ENCODE results near the gene LAYN.

Gene LAYN, protein sequence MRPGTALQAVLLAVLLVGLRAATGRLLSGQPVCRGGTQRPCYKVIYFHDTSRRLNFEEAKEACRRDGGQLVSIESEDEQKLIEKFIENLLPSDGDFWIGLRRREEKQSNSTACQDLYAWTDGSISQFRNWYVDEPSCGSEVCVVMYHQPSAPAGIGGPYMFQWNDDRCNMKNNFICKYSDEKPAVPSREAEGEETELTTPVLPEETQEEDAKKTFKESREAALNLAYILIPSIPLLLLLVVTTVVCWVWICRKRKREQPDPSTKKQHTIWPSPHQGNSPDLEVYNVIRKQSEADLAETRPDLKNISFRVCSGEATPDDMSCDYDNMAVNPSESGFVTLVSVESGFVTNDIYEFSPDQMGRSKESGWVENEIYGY

DNA sequence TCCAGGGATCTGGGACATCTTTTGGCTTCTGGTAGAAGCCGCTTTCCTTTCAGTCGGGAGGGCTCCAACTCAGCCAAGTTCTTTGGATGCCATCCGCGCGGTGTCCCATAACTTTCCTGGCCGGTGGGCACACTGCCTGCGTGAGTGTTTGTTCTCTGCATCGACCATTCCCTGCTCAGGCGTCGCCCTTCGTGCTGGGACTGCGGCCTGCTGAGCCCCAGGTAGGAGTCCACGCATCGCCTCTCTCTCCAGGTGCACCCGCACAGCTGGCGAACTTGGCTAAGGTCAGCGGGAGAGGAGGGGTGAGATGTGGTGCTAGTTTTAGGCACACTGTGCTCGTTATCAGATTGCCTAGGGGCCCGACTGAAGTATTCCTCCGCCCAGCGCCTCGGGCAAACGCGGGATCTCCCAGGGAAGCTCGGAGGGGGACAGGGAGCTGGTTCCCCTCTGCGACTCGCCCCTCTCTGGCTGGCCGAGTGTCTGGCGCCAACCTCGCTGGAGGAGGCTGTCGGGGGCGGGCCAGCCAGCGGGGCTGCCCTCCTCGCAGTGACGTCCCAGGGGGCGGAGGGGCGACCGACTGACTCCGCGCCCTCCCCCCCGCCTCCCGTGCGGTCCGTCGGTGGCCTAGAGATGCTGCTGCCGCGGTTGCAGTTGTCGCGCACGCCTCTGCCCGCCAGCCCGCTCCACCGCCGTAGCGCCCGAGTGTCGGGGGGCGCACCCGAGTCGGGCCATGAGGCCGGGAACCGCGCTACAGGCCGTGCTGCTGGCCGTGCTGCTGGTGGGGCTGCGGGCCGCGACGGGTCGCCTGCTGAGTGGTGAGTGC lies at the start of gene LAYN:
Gene LAYN (plus strand): TSS at position 607 of the 823 bp plus-strand sequence. CDS start 124 bp downstream, at position 731.
- peak; percentile 29 for DNase-seq

DNA sequence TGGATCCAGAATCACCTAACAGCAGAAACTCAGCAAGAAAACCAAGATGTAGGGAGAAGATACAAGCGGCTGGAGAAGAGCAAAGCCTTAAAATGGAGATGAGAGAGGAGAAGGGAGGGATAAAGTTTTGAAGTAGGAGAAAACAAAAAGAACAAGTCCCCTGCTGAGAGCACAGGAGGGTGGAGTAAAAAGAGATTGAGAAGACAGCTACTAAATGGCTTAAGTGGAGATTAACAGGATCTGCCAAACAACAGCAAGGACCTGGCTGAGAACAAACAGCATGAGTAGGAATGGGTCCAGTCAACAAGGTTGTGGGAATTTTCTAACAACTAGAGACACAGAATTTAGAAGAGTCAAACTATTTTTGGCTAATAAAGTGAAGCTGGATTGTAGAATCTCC lies 46.5 kb upstream of the LAYN start:
- no peak for DNase-seq

DNA sequence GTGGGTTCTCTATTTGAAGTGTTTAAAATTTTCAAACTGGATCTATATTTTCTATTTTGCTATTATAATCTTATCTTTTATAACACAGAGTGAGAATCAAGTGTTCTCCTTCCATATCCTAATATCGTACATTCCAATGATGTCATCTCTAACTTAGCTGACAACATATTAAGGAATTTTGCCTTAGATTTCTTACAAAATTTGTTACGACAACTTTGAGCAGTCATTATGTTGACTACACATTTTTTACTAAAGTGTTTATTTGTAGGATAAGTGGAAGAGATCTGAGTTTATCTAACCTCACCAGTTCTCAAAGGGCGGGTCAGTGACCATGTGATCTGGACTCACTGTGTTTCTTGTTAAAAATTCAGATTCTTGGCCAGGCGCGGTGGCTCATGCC lies 41.0 kb upstream of the LAYN start:
- no peak for DNase-seq

DNA sequence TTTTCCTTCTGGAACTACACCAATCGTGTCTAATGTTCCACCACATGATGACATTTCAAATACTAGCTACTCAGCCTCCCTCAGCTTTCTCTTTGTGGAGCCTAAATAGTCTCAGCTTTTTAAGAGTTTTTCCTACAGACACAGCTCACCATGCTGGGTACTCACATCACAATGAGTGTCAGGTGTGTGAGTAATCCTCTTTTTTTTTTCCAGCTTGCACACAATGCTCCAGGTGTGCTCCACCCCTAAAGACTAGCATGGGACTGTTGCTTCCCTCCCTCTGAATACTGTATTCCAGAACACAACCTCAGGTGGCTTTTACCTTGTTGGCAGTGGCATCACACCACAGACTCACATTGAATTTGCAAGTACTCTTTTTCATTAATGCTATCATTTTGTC lies 40.0 kb upstream of the LAYN start:
- no peak for DNase-seq

DNA sequence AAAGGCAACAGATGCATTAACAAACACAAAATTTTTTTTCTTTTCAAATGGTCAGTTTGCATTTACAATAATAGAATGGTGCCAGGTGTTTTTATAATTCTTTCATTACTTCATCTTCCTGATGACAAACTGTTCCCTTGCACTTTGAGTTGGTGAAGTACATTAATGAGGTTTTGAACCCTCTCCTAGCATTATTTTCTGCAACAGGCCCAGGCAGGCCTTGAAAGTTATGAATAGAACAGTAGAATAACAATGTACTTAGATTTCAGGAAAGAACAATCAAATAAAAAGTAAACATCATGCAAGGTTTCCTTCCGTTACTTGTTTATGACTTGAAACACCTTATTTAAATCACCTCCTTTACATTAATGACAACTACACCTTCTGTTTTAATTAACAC lies 37.9 kb upstream of the LAYN start:
- no peak for DNase-seq

DNA sequence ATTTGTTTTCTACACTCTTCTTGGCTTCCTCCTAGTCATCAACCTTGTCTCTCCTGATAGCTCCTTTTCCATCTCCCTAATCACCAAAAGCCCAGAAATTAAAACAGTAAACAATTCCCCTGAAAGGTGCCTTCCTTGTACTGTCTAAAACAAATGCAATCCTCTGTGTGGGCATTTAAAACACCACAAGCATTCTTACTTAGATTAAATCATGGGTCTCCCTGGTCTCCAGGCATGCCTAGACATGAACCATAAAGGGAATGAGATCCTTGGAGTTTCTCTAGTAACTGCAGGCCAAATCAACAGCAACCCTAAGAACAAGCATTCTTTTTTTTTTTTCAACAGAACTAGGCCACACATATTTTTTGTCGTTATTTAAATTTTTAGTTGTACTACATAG lies 30.2 kb upstream of the LAYN start:
- DNase-seq, result no peak

DNA sequence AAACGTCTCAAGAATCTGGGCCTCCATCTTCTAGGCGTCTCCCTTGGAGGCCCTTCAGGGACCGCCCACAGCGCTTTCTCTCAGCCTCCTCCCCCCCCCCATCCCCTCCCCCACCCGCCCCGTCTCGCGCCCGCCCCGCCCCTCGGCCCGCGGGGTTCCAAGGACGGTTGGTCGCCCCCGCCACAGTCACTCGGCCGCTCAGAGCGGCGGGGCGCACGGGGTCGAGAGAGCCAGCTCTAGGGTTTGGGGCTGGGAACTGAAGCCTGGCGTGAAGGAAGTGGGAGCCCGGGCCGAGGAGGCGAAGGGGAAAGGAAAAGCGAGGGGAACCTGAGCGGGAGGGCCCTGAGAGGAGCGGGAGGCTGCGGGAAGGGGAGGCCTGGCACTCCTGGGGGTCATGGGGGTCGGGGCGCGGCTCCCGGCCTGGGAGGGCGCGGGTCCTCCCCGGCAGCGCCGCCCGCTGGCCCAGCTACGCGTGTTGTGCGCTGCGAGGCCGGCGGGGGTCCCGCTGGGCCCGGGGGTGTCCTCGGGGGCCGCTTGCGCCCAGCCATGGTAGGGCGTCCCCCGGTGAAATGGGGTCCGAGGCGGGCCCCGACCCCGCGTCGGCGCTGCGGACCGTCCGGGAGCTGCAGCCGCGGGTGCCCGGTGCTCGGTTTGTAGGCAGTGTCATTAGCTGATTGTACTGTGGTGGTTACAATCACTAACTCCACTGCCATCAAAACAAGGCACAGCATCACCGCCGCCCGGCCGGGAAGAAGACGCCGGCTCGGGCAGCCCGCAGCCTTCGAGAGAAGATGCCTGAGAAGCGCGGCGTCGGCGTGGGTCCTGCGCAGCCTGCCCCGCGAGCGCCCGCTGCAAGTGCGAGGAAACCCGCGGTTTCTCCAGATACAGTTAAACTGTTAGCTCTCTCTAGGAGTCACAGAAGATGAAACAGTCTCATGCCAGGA lies 28.0 kb upstream of the LAYN start, which contains the start of gene BTG4:
Gene BTG4 (minus strand): TSS at position 91 of the 944 bp plus-strand sequence. CDS start 13,610 bp downstream, outside the sequence.
- no peak for DNase-seq

DNA sequence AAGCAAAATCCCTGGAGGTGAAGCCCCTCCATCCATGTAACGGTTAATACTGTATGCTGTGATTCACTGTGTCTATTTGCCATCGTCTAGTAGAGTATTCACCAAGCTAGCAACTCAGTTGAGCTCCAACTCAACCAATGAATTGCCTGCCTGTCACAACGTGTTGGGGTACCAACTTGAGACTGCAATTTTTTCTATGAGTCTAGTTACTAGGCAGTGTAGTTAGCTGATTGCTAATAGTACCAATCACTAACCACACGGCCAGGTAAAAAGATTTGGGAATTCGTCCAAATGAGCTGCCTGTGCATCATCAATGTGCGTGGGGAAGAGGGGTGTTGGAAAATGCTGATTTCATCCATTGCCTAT lies 27.3 kb upstream of the LAYN start:
- DNase-seq, result no peak

DNA sequence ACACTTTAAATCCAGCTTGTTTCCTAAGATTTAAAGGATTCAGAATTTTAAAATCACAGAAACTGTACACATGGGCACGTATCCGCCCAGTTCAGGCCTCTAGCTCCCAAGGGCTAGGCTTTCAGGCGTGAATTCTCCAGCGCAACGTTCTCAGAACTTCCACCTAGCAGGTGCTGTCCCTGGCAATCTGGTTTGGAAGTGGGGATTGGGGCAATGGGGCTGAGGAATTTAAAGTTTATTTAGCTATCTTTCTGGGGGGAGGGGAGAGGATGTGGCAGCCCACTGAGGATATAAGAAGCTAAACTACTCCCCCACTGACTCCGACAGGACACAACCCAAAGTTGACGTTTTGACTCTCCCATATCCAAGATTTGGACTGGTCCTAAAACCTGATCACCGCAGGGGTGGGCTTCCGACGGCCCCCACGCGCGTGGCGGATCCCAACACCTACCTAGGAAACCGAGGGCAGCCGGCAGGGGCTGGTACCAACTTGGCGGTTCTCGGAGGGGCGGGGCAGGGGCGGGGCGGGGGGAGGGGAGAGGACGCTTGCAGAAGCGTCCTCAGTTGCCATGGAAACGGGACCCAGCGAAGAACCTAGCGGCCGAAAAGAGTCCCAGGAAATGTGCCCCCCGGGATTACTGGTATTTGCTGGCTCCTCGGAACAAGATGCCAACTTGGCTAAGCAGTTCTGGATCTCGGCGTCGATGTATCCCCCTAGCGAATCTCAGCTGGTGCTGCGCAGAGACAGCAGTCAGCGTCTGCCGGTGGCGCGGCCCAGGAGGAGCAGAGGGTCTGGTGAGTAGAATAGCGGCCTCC lies 26.1 kb upstream of the LAYN start, which contains the start of gene HOATZ:
Gene HOATZ (plus strand): TSS at position 563 of the 816 bp plus-strand sequence. CDS start 7 bp downstream, at position 570.
- peak; percentile 4 for DNase-seq

DNA sequence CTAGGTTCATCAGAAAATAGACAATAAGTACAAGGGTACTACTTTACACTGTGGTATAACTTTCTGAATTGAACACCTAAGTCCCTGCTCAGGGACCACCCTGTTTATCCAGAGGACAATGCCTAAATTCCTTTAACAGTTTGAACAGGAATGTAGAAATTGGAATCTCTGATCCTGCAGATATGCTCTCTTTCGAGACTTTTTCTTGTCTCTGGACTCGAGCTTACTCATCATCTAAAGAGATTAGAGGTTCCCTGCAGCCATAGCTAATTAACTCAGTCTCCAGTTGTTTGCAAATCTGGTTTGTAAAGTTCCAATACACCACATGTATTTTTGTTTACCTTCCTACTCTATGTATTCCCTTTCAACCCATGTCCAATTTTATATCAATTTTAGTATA lies 24.9 kb upstream of the LAYN start:
- DNase-seq, result no peak

DNA sequence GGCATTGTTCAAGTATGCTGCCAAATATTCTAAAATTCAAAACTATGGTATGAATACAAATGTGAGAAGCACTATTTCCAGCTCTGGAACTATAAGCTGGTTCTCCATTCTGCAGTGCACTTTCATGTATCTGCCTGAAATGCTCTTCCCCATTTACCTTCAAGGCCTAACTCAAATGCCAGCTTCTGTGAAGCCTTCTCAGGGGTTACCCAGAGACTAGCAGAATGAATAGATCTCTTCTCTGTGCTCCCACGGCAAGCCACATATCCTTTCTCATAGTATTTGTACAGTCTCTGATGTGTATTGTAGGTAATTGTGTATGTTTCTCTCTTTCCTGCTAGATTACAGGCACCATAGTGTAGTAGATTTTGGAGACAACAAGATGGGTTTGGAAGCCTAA lies 21.9 kb upstream of the LAYN start:
- DNase-seq, result no peak

DNA sequence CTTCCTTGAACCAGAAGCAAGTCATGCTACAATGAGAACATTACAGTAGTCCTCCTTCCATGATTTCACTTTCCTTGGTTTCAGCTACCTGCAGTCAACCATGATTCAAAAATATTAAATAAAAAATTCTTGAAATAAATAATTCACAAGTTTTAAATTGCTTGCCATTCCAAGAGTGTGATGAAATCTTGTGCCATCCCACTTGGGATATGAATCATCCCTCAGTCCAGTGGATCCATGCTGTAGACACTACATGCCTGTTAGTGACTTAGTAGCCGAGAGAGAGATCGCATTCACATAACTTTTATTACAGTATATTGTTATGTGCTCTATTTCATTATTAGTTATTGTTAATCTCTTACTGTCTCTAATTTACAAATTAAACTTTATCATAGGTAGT lies 20.0 kb upstream of the LAYN start:
- DNase-seq, result no peak

DNA sequence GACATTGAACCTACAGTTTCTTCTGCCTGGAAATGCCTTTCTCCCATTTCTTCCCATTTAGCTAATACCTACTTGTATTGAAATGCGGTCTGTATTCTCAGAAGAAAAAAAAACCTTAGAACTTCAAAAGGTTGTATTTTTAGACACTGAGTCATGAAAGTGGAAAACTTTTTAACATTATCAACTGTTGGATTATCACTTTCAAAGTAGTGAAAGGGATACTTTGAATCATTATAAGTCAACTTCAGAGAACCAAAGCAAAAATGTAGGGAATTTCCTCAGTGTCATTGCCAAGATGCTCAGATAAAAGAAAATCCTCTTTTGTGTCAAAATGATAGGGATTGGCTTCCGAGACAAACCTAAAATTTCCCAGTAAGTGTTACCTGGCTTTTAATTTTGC lies 19.4 kb upstream of the LAYN start:
- DNase-seq, result no peak

DNA sequence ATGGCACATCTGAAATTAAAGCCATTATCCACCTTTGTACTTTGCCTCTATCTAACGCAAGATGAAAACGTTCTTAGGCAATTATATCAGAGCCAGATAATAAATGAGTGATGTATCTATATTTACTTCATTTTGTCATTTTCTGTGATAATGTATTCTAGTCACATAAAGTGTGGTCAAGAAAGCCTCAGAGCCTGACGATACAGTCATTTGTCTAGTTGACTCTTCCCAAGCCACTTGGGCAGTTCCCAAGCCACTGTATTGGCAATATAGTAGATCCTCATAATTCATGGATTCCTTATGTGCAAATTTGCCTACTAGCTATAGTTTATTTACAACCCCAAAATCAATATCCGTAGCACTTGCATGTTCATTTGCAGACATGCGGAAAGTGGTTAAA lies 18.1 kb upstream of the LAYN start:
- no peak for DNase-seq

DNA sequence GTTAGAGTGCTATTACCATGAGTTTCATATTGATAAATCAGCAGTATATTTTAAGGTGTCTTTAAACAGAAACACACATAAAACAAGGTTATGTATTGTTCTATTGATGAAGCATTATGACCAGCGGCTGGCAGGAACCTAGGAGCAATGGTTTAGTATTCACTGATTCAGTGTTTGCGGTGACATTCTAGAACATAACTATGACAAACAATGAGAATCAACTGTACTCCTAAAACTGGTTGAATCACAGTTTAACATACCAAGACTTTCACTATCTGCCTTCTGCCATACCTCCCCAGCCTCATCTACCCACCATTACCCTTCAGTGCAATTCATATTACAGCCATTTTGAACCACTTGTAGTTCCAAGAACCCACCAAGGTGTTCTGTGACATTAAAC lies 17.2 kb upstream of the LAYN start:
- no peak for DNase-seq

DNA sequence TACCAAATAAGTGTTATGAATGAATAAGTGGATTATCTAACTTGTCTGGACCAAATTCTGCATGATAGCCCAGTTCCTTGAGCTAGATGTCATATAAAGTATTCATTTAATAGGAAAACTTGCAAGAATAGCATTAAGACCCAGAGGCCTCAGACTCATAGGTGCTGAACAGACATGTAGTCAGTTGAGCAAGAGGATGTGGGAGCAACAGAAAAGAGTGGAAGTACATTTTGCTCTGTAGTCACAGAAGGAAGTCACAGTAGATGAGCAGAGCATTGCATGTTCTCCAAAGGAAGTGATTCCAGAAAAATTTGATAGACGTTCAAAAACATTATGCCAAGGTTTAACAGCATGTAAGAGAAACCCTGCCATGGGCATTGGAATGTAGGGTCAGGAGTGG lies 16.5 kb upstream of the LAYN start:
- no peak for DNase-seq

DNA sequence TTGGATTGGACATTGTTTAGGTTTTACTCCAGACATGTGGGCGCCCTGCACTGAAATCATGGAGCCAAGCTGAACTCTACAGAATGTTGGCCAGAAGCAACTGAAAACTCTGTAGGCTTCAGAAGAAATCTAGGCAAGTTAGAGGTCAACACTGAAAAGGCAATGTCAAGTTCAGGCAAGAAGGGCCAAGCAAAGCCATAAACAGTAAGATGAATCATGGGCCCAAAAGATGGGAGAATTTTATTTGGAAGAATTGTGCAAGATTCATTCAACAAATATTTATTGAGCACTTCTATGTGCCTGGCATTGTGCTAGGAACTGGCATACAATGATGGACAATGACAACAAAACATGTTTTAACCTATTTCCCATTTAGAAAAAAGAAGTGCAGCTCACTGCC lies 15.1 kb upstream of the LAYN start:
- DNase-seq, result no peak

DNA sequence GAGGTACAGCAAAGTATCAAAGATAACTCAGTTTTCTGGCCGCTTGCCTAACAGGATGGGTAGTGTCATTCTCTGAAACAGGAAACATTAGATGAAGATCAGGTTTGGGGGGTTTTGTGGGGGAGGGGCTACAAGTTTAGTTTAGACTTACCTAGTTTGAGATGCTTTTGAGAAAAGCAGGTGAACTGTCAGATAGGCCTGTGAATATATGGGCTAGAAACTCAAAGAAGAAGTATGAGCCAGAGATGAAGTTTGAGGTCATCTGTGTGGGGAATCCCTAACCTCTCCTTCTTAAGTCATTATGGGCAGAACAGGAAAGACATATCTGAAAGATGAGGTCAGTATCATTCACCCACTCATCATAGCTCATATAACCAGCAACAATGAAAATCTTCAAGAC lies 14.0 kb upstream of the LAYN start:
- no peak for DNase-seq

DNA sequence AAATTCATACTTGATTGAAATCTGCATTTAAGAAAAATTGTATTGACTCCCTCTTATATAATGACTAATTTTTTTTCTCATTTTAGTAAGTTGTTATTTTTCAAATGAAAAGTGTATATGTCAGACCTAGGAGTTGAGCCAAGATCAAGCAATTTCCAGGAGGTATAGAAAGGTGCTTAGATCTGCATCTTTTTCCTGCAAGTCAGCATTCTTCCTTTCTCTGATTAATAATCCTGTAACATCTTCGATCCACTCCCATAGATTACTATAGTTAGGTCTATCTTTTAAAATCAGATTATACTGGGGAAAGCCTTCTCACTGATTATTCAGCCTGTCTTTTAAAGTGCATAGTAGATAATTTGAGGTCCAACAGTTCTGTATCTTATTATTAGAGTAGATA lies 13.2 kb upstream of the LAYN start:
- no peak for DNase-seq

DNA sequence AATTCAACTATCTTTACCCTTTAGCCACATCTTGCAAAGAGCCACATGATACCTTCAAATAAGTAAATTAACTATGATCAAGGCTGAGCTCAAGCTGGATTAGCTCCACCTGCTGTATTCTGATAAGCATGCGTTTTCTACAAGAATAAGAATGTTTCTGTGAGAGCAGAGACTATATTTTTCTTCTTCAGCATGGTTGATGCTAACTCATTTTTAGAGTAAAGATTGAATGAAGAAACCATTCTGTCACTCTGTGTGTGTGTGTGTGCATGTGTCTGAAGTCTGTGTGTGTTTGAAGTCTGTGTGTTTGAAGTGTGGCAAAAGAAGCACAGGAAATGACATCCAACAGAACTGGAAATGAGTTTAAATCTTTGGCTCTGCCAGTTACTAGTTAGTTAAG lies 12.0 kb upstream of the LAYN start:
- peak; percentile 60 for DNase-seq

DNA sequence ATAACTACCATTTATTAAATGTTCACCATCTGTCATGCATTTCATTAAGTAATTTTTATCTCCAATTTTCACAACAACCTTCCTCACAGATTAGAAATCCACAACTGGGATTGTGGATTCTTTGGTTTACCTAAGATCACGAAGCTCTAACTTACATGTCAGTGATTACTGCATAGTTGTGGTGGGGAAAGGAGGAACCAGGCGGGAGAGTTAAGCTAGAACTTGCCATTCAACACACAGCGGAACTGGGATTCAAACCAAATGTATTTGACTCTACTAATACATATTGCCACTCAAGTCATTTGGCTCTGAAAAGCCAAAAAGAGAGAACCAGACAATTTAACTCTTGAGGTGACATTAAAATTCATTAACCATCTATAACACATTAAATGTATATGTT lies 10.4 kb upstream of the LAYN start:
- no peak for DNase-seq

DNA sequence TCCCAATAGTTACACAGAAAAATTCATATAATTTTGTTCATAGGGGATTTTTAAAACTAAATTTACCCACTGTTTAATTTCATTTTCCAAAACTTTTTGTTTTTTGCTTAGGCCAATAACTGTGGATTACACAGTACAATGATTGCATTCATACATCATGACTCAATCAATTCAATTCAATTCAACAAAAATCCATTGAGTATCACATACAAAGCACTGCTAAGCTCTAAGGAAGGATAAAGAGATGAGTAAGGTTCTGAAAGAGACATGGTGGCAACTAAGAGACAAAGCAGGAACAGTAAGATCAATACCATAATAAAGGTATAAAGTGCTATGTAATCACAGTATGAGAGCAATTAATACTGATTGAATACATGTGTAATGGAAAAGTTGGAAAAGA lies 9.4 kb upstream of the LAYN start:
- no peak for DNase-seq

Measured in CD4-positive, alpha-beta T cell treated with Interleukin-21 for 1 hour (primary cell).